ENCODE measurements around the gene CT83.

DNA sequence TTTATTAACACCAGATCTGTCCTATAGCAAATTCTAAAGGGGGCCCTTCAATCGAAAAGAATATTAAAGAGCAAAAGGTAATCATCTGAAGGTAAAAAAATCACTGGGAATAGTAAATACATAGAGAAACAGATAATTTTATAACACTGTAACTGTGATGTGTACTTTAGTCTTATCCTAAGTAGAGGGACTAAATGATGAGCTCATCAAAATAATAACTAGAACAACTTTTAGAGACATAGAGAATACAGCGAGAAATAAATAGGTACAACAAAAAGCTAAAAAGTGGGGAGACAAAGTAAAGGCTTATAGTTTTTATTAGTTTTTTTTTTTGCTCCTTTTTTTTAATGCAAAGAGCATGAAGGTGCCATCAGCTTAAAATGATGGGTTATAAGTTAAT, 17.3 kb upstream of the CT83 start:
- TF ChIP-seq, protein P1, sequence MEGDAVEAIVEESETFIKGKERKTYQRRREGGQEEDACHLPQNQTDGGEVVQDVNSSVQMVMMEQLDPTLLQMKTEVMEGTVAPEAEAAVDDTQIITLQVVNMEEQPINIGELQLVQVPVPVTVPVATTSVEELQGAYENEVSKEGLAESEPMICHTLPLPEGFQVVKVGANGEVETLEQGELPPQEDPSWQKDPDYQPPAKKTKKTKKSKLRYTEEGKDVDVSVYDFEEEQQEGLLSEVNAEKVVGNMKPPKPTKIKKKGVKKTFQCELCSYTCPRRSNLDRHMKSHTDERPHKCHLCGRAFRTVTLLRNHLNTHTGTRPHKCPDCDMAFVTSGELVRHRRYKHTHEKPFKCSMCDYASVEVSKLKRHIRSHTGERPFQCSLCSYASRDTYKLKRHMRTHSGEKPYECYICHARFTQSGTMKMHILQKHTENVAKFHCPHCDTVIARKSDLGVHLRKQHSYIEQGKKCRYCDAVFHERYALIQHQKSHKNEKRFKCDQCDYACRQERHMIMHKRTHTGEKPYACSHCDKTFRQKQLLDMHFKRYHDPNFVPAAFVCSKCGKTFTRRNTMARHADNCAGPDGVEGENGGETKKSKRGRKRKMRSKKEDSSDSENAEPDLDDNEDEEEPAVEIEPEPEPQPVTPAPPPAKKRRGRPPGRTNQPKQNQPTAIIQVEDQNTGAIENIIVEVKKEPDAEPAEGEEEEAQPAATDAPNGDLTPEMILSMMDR (IDR thresholded peaks at IDR 0.05) = no peak
- no peak for TF ChIP-seq POLR2A (IDR thresholded peaks at IDR 0.05)
